Measurements from ENCODE around the gene NOS1AP.

Gene NOS1AP

GRCh38 chr1:162204129-162204822, 134.8 kb downstream of the NOS1AP start:
- Histone ChIP-seq H3K4me2 (ENCODE audit: low read depth, low read length, poor library complexity, severe bottlenecking) (no peak overlapping the region), H4K20me1 (ENCODE audit: insufficient read depth, low read length, poor library complexity, severe bottlenecking) (no peaks in the 10 kb centered on the region), H3K9me3 (ENCODE audit: insufficient read depth, low read depth, low read length) (no peaks in the 10 kb centered on the region), H3K4me3 (ENCODE audit: low read length, poor library complexity, severe bottlenecking) (no peak overlapping the region), H3K79me2 (ENCODE audit: insufficient read depth, low read length) (no peaks in the 10 kb centered on the region), H3K9me2 (replicated peaks; ENCODE audit: low read depth, low read length) (no peaks in the 10 kb centered on the region), H3F3A (ENCODE audit: low read depth) (no peaks in the 10 kb centered on the region), H3K9ac (ENCODE audit: low read depth, low read length, poor library complexity, severe bottlenecking) (no peak overlapping the region), H3K27me3 (ENCODE audit: insufficient read depth, low read length, poor library complexity, severe bottlenecking) (no peaks in the 10 kb centered on the region), H3K36me3 (ENCODE audit: insufficient read depth, low read length) (no peaks in the 10 kb centered on the region), H2AFZ (ENCODE audit: low read length) (no peak overlapping the region), H3K4me1 (ENCODE audit: insufficient read depth, low read length, poor library complexity, severe bottlenecking) (peaks cover 4% of the 10 kb centered on the region)
- TF ChIP-seq EZH2phosphoT487 (IDR thresholded peaks at IDR 0.05; ENCODE audit: borderline replicate concordance) = no peak
- no peak for TF ChIP-seq CTCF (conservative IDR thresholded peaks at IDR 0.05; ENCODE audit: low read length)

GRCh38 chr1:162204823-162205155, 135.3 kb downstream of the NOS1AP start:
- Histone ChIP-seq H3K9me3 (ENCODE audit: insufficient read depth, low read depth, low read length) (no peaks in the 10 kb centered on the region), H3K79me2 (ENCODE audit: insufficient read depth, low read length) (no peaks in the 10 kb centered on the region), H4K20me1 (ENCODE audit: insufficient read depth, low read length, poor library complexity, severe bottlenecking) (no peaks in the 10 kb centered on the region), H3K4me2 (ENCODE audit: low read depth, low read length, poor library complexity, severe bottlenecking) (no peak overlapping the region), H3F3A (ENCODE audit: low read depth) (no peaks in the 10 kb centered on the region), H3K4me1 (ENCODE audit: insufficient read depth, low read length, poor library complexity, severe bottlenecking) (peaks cover 4% of the 10 kb centered on the region), H3K9ac (ENCODE audit: low read depth, low read length, poor library complexity, severe bottlenecking) (no peak overlapping the region), H3K27me3 (ENCODE audit: insufficient read depth, low read length, poor library complexity, severe bottlenecking) (no peaks in the 10 kb centered on the region), H3K4me3 (ENCODE audit: low read length, poor library complexity, severe bottlenecking) (no peak overlapping the region), H3K36me3 (ENCODE audit: insufficient read depth, low read length) (no peaks in the 10 kb centered on the region), H2AFZ (ENCODE audit: low read length) (no peak overlapping the region), H3K9me2 (replicated peaks; ENCODE audit: low read depth, low read length) (no peaks in the 10 kb centered on the region)
- TF ChIP-seq EZH2phosphoT487 (IDR thresholded peaks at IDR 0.05; ENCODE audit: borderline replicate concordance) (no peak), CTCF (conservative IDR thresholded peaks at IDR 0.05; ENCODE audit: low read length) (no peak)

GRCh38 chr1:162206300-162206699, 136.8 kb downstream of the NOS1AP start:
- H3F3A ChIP-seq (ENCODE audit: low read depth) = no peaks in the 10 kb centered on the region
- no peak overlapping the region for H3K4me2 ChIP-seq (ENCODE audit: low read depth, low read length, poor library complexity, severe bottlenecking)
- no peaks in the 10 kb centered on the region for H4K20me1 ChIP-seq (ENCODE audit: insufficient read depth, low read length, poor library complexity, severe bottlenecking)
- H2AFZ ChIP-seq (ENCODE audit: low read length) = no peak overlapping the region
- H3K9me3 ChIP-seq (ENCODE audit: insufficient read depth, low read depth, low read length) = no peaks in the 10 kb centered on the region
- no peak for TF ChIP-seq CTCF (conservative IDR thresholded peaks at IDR 0.05; ENCODE audit: low read length)
- TF ChIP-seq EZH2phosphoT487 (IDR thresholded peaks at IDR 0.05; ENCODE audit: borderline replicate concordance) = no peak
- peaks cover 4% of the 10 kb centered on the region for H3K4me1 ChIP-seq (ENCODE audit: insufficient read depth, low read length, poor library complexity, severe bottlenecking)
- no peaks in the 10 kb centered on the region for H3K79me2 ChIP-seq (ENCODE audit: insufficient read depth, low read length)
- no peaks in the 10 kb centered on the region for H3K36me3 ChIP-seq (ENCODE audit: insufficient read depth, low read length)
- no peaks in the 10 kb centered on the region for H3K9me2 ChIP-seq (replicated peaks; ENCODE audit: low read depth, low read length)
- no peaks in the 10 kb centered on the region for H3K27me3 ChIP-seq (ENCODE audit: insufficient read depth, low read length, poor library complexity, severe bottlenecking)
- H3K9ac ChIP-seq (ENCODE audit: low read depth, low read length, poor library complexity, severe bottlenecking) = no peak overlapping the region
- no peak overlapping the region for H3K4me3 ChIP-seq (ENCODE audit: low read length, poor library complexity, severe bottlenecking)
